ENCODE results near the gene LTBP1. TPM values are rescaled to one million over a fixed set of nuclear protein-coding genes. Genes with fewer than 3 reads are reported as not detected.
A peak's percentile ranks its signal among the peaks of the same experiment; 100 is the strongest.

The LTBP1 gene, protein sequence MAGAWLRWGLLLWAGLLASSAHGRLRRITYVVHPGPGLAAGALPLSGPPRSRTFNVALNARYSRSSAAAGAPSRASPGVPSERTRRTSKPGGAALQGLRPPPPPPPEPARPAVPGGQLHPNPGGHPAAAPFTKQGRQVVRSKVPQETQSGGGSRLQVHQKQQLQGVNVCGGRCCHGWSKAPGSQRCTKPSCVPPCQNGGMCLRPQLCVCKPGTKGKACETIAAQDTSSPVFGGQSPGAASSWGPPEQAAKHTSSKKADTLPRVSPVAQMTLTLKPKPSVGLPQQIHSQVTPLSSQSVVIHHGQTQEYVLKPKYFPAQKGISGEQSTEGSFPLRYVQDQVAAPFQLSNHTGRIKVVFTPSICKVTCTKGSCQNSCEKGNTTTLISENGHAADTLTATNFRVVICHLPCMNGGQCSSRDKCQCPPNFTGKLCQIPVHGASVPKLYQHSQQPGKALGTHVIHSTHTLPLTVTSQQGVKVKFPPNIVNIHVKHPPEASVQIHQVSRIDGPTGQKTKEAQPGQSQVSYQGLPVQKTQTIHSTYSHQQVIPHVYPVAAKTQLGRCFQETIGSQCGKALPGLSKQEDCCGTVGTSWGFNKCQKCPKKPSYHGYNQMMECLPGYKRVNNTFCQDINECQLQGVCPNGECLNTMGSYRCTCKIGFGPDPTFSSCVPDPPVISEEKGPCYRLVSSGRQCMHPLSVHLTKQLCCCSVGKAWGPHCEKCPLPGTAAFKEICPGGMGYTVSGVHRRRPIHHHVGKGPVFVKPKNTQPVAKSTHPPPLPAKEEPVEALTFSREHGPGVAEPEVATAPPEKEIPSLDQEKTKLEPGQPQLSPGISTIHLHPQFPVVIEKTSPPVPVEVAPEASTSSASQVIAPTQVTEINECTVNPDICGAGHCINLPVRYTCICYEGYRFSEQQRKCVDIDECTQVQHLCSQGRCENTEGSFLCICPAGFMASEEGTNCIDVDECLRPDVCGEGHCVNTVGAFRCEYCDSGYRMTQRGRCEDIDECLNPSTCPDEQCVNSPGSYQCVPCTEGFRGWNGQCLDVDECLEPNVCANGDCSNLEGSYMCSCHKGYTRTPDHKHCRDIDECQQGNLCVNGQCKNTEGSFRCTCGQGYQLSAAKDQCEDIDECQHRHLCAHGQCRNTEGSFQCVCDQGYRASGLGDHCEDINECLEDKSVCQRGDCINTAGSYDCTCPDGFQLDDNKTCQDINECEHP (N-terminal part only)
- total RNA-seq (2021; fragmentation: NEBNext Ultra II Directional; extraction: Animal tissue kit (Norgen Biotek cat#: 25700)) = 100 to 1,000 TPM; 260 to 409 (median 335) TPM
- long read RNA-seq, full-length matches to known transcripts = 11 of 96 reads
- long read RNA-seq, partial matches to known transcripts = 73 of 96 reads
- long read RNA-seq, other reads (novel, unspliced or antisense) = 12 of 96 reads

- no peaks in the 10 kb centered on the region for H3K27me3 Mint-ChIP-seq (ENCODE audit: insufficient read depth)
- TF ChIP-seq CTCF (IDR thresholded peaks at IDR 0.05) = peak; percentile 88
- H3K4me3 Mint-ChIP-seq = peak within 1 kb of the TSS; percentile 90
- H3K27ac Mint-ChIP-seq = peak within 1 kb of the TSS; percentile 61; the same call in 1 of the 2 replicates
- peak; percentile 58 for DNase-seq
- peaks cover 32% of the 10 kb centered on the region for H3K4me1 Mint-ChIP-seq (ENCODE audit: low read depth)
- no peaks in the 10 kb centered on the region for H3K36me3 Mint-ChIP-seq (ENCODE audit: low read depth)
- H3K9me3 Mint-ChIP-seq = no peaks in the 10 kb centered on the region
Measured at GRCh38 chr2:32946314-32947075, at the start of gene LTBP1. Gene LTBP1, plus strand, starts transcription at chr2:32946953. Its CDS starts 372 bp downstream, at chr2:32947325.

DNA sequence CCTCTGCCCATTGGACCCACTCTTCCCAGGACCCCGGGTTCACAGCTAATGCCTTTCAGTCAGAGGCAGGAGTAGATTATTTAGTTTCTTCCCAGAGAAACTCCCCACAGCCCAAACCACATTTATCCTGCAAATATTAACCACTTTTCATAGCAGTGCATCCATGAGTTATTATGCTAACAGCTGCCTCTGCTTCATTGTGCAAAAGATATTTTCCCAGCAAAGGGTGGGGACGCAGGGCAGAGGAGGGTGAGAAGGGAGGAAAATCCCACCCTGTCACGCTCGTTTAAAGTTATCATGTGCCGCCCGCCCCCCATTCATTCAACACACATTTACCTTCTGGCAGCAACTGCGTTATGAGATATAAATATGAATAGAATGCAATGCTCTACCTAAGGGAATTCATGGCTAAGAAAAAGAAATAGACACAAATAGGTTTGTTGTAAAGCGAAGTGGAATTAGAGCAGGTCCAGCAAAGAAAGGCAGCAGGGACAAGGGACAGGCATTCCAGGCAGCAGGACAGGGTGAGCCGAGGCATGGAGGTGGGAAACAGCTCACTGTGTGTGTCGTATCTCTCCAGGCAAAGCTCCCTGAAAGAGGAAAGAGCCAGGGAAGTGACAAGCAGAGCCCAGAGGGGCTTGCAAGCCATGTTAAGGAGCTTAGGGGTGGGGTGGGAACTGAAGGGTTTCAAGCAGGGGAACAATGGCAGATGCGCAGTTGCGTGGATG lies 46.3 kb upstream of the LTBP1 start:
- Mint-ChIP-seq H3K36me3 (ENCODE audit: low read depth) (peaks cover 4% of the 10 kb centered on the region; the same call in 1 of the 2 replicates), H3K4me1 (ENCODE audit: low read depth) (peaks cover 12% of the 10 kb centered on the region; the same call in 1 of the 2 replicates), H3K27me3 (ENCODE audit: insufficient read depth) (peaks cover 18% of the 10 kb centered on the region), H3K4me3 (peak overlapping the region; percentile 41), H3K27ac (no peak overlapping the region), H3K9me3 (no peaks in the 10 kb centered on the region)
- DNase-seq = no peak
- TF ChIP-seq CTCF (IDR thresholded peaks at IDR 0.05) = no peak

- Mint-ChIP-seq H3K9me3 (no peaks in the 10 kb centered on the region), H3K27ac (no peak overlapping the region), H3K4me3 (no peak overlapping the region), H3K36me3 (ENCODE audit: low read depth) (peaks cover 4% of the 10 kb centered on the region; the same call in 1 of the 2 replicates), H3K4me1 (ENCODE audit: low read depth) (peaks cover 12% of the 10 kb centered on the region; the same call in 1 of the 2 replicates), H3K27me3 (ENCODE audit: insufficient read depth) (peaks cover 18% of the 10 kb centered on the region)
- no peak for TF ChIP-seq CTCF (IDR thresholded peaks at IDR 0.05)
- DNase-seq = no peak
Measured at GRCh38 chr2:32901313-32901712, 45.4 kb upstream of the LTBP1 start.

DNA sequence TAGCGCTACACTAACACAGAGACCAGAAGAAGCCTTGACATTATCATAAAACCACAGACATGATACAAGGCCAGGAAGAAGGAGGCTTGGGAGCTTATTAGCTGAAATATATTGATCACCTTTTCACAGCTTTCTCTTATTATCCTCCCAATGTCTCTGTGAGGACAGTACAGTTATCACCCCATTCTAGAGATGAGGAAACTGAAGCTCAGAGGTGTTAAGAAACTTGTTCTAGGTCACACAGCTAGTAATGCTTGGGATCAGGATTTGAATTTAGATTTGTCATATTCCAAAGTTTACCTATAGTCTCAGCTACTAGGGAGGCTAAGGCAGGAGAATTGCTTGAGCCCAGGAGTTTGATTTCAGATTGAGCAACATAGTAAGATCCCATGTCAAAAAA lies 44.6 kb upstream of the LTBP1 start:
- H3K36me3 Mint-ChIP-seq (ENCODE audit: low read depth) = peaks cover 1% of the 10 kb centered on the region; the same call in 1 of the 2 replicates
- H3K4me3 Mint-ChIP-seq = no peak overlapping the region
- H3K27ac Mint-ChIP-seq = no peak overlapping the region
- peaks cover 12% of the 10 kb centered on the region; the same call in 1 of the 2 replicates for H3K4me1 Mint-ChIP-seq (ENCODE audit: low read depth)
- no peaks in the 10 kb centered on the region for H3K9me3 Mint-ChIP-seq
- H3K27me3 Mint-ChIP-seq (ENCODE audit: insufficient read depth) = peaks cover 18% of the 10 kb centered on the region
- TF ChIP-seq CTCF (IDR thresholded peaks at IDR 0.05) = no peak
- no peak for DNase-seq

Data from HFFc6 (cell line).